Umbilical cord (tissue), 2 donors: Measurements from ENCODE around the gene NR4A3. TPM values are rescaled to one million over a fixed set of nuclear protein-coding genes. Genes with fewer than 3 reads are reported as not detected.

Experiments
- DNase-seq: peaks from one replicate; pipeline ENCODE4 v3.0.0-alpha.2; 2015; ENCODE audit warnings: low spot score
- total RNA-seq: library from RNA; depleted of rRNA; stranded (reverse); fragments of >200 nt; gene quantifications from one replicate; pipeline ENCODE4 v1.2.3, GENCODE V29; 2014; ENCODE audit warnings: low replicate concordance; ENCODE audit not compliant: insufficient read depth

NR4A3 gene
- total RNA-seq, 1 donor from 2014 or later, result 7.7 TPM

- no peak for DNase-seq
These were observed 7.3 kb upstream of the NR4A3 start for GRCh38 chr9:99814359-99814758.

DNA sequence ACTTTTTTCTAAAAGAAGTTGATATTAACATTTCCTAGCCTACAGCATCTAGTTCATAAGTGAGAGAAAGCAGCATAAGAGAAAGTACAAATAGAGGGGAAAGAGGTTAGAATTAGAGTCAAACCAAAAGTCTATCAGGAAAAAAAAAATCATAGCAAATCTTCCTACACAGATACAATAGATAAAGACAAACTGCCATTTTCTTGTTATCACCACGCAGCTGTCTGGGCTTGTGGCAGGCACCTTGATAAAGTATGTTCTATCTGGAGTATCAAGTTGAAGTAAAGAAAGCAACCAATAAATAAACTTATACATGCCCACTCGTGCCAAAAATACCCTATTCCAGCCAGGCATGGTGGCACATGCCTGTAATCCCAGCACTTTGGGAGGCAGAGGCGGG is 5.3 kb upstream of the NR4A3 start:
- no peak for DNase-seq

- DNase-seq, result no peak
These were observed 3.2 kb upstream of the NR4A3 start for GRCh38 chr9:99818500-99818899.

- DNase-seq, result peak; percentile 87
These were observed 2.4 kb upstream of the NR4A3 start for GRCh38 chr9:99819123-99819855.

DNA sequence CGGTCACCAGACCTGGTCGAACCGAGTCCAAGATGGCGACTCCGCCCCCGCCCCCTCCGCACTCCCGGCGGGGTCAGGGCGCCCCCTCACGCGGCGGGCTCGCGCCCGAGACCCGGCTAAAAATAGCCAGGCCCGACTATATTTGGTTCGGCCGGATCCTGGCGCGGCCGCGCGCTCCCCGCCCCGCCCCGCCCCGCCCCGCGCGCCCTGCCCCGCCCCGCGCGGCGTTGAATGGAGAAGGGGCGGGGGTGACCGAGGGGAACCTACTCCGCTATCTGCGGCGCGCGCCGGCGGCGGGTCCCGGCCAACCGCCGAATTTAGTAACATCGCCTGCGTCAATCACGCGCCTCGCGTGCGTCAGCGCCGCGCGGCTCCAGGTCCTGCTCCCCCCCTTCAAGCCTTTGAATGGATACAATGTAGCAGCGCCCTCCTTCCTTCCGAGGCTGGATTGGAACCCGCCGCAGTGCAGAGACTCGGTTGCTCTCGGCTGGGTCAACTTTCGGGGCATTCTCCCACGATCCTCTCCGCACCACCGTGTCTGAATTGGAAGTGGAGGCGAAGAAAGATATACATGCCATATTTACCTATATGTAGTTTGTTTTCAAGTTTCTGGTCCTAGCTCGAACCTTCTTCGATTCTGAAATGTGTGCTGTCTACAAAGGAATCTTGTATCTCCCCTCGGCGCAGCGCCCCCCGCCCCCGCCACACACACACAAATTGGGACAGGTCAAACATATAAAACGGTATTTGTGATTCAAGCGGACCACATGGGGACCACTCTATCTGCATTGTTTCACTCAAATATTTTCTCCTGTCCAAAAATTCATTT is 1.6 kb upstream of the NR4A3 start:
- DNase-seq, result peak; percentile 91

DNA sequence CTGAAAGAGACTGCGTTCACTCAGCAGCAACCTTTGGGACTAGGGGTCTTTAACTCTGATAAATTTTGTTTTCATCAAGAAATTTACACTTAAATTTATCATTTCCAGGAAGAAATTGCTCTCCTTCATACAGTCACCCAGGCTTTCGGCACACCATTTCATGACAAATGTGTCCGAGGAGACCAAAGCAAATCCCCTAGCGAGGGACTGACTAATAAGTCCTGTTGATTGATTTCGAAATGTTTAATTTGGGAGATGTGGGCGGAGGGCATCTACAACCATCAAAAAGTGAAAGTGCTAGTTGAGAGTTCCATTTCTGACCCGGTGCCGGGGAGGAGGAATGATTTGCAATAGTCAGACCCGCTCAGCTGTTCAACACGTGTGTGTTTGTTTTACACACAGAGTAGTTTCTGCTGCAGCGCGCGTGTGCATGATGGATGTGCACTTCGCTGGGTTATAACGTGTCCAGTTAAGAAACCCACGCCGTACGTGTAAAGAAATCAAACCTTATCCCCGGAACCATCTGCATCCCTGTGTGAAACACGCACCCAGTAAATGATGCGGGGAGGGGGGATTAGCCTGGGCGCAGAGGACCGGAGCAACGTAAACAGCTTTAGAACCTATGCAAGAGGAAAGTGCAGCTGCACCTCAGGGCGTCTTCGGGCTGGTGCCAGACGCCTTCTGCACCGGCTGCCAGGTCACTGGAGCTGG is 845 bp upstream of the NR4A3 start:
- DNase-seq, result peak; percentile 68

GRCh38 chr9:99822109-99822805 is 572 bp downstream of the NR4A3 start:
- DNase-seq, result peak; percentile 63

GRCh38 chr9:99822806-99823591 is 1.3 kb downstream of the NR4A3 start:
- peak; percentile 39 for DNase-seq

GRCh38 chr9:99823681-99824377 is 2.1 kb downstream of the NR4A3 start:
- peak; percentile 35 for DNase-seq

DNA sequence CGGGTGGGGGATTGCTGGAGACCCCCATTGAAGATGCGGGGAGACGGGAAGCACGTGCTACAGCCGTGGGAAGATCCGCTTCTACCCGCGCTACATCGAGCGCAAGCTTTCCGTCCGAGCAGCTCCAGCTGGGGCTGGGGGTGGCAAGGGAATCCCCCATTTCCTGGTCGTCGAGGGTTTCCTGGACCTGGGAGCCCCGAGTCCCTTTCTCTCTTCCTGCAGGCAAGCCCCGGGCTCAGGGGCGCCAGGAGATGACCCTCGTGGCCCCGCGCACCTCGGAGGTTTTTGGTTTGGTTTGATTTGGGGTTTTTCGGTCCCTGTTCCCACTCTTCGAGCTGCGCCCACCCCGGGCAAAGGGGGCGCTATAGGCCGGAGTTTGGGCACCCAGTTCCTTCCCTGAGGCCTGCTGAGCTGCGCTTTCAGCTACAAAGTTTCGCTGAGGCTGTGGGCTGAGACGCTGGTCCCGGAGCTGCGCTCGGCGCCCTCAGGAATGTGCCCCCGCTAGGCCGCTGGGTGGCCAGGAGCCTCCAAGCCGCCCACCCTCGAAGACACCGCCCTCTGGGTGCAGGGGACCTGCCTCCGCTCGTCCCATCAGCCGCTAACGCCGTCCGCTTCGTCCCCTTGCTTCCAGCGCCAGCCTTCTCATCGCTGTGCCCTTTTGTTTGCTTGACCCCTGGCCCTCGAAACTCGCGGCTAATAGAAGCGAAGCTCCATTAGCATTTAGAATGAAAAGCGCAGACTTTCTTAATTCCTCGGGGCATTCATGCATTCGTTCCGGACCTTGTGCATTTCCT is 2.9 kb downstream of the NR4A3 start:
- DNase-seq, result peak; percentile 30

DNA sequence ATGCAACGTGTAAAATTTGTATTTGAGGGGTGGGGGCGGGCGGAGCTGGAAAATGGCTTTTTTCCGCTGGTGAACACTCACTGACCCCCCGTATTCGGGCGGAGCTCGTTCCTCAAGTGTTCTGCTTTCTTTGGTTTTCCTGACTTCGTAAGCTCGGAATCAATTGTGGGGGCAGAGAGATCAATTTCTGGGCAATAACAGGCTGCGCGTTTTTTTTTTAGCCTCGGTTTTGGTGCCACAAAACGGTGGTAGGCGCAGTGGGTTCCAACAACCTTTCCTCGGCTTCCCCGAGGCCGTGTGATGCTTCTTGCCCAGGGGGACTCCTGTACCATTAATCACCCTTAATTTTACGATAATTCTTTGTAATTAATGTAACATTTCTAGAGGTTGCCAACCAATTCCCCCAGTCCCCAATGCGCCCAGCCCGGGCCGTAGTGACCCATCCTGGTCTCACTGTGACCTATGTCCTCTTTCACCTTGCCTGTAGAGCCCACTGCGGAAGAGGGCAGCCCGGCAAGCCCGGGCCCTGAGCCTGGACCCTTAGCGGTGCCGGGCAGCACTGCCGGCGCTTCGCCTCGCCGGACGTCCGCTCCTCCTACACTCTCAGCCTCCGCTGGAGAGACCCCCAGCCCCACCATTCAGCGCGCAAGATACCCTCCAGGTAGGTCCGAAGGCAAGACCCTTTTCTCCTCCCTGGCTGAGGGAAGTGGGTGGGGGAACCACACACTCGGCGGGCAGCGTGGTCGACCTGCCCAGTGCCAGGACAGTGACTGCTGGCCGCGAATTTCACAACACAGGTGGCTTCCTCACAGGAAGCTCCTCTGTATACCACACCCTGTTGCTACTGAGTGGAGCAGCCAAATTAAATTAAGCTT is 3.7 kb downstream of the NR4A3 start:
- no peak for DNase-seq

GRCh38 chr9:99826579-99826978 is 4.9 kb downstream of the NR4A3 start:
- no peak for DNase-seq

GRCh38 chr9:99827244-99827643 is 5.6 kb downstream of the NR4A3 start:
- DNase-seq, result no peak

DNA sequence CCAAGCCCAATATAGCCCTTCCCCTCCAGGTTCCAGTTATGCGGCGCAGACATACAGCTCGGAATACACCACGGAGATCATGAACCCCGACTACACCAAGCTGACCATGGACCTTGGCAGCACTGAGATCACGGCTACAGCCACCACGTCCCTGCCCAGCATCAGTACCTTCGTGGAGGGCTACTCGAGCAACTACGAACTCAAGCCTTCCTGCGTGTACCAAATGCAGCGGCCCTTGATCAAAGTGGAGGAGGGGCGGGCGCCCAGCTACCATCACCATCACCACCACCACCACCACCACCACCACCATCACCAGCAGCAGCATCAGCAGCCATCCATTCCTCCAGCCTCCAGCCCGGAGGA is 6.3 kb downstream of the NR4A3 start:
- no peak for DNase-seq

DNA sequence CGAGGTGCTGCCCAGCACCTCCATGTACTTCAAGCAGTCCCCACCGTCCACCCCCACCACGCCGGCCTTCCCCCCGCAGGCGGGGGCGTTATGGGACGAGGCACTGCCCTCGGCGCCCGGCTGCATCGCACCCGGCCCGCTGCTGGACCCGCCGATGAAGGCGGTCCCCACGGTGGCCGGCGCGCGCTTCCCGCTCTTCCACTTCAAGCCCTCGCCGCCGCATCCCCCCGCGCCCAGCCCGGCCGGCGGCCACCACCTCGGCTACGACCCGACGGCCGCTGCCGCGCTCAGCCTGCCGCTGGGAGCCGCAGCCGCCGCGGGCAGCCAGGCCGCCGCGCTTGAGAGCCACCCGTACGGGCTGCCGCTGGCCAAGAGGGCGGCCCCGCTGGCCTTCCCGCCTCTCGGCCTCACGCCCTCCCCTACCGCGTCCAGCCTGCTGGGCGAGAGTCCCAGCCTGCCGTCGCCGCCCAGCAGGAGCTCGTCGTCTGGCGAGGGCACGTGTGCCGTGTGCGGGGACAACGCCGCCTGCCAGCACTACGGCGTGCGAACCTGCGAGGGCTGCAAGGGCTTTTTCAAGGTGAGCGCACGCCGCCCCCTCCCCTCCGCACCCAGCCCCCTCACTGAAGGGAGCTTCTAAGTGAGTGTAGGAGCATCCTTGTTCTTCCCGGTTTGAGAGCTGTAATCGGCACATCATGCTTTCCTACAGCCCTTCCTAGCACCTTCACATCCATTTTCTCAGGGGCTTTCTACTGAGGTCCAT is 6.9 kb downstream of the NR4A3 start:
- no peak for DNase-seq

- no peak for DNase-seq
These were observed 10.3 kb downstream of the NR4A3 start for GRCh38 chr9:99831857-99832557.

- DNase-seq, result no peak
These were observed 10.8 kb downstream of the NR4A3 start for GRCh38 chr9:99832558-99832864.
